Left forelimb (tissue), 1 donor: ENCODE results near the gene NEK5.
A peak's percentile ranks its signal among the peaks of the same experiment; 100 is the strongest.
"Not testable (repeated sequence)": the region's sequence is repeated elsewhere in the genome, so short reads cannot be mapped to it uniquely, and the experiment has no call there.

Experiments
- DNase-seq: peaks from one replicate; pipeline ENCODE4 v3.0.0-alpha.2; 2018; ENCODE audit warnings: low spot score

The NEK5 gene

DNA sequence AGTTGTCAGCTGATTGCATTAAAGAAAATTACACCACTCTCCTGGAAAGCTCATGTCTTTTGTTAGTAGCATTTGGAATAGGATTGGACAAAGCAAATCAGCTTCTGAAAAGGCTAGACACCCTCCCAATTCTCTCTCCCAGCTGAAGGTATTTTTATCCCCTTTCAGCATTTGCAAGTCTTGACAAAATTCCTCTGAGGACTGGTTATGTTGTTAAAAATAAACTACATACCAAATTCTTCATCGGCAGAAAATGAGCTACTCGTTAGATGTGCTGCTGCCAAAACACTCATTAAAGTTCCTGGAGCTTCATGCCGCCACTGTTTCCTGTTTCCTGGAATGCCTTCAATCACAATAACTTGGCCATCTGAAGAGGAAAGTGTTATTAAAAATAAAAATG, 67.3 kb downstream of the NEK5 start:
- DNase-seq = no peak

DNA sequence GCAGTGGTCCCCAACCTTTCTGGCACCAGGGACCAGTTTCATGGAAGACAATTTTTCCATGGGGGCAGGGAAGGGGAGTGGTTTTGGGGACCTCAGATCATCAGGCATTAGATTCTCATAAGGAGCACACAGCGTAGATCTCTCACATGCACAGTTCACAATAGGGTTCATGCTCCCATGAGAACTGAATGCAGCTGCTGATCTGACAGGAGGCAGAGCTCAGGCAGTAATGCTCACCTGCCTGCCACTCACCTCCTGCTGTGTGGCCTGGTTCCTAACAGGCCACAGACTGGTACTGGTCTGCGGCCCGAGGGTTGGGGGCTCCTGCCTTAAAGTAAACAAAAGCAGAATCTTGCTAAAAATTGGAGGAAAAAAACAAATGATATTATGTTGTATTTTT, 67.8 kb downstream of the NEK5 start:
- not testable (repeated sequence) for DNase-seq

DNA sequence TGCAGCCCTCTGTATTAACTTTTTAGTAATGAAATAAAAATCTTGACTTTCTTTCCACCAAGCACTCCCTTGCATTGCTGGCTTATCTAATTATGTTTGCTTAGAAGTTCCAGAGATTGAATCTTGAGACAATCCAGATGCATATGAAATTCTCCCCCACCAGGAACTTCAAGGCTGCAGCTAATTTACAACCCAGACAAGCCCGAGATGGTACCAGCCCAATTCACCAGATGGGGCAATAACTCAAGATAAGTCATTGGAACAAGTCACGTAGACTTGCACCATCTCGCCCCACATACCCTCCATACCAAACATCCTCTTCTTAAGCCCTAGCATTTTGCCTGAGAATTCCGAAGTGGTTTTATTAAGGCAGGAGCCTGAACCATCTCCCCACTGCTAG, 75.4 kb downstream of the NEK5 start:
- no peak for DNase-seq

DNA sequence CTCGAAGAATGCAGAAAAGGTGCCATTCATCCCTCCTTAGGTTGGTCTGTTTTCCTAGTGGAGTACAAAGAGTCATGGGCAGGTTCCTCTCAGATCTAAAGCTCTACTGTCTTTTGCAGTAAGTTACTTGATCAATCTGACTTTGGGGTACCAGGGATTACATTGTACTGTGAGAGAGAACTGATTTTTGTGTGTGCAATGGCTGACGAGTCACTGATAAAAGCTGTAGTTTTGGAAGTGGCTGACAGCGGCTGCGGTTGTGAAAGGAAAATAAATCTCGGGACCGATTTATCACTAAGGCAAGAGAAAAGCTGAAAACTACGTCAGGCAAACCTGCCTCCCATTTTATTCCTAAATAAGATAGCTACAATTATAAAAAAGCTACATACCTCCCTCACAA, 77.5 kb downstream of the NEK5 start:
- DNase-seq = no peak

DNA sequence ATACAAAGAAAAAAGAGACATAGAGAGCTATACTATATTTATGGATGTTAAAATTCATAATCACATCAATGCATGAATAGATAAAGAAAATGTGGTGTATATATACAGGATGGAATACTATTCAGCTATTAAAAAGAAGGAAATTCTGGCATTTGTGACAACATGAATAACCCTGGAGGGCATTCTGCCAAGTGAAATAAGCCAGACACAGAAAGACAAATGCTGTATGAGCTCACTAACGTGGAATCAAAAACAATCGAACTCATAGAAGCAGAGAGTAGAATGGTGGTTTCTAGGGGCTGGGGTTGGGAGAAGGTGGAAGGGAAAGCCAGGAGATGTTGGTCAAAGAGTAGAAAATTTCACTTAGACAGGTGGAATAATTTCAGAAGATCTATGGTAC, 80.4 kb downstream of the NEK5 start:
- DNase-seq = no peak

DNA sequence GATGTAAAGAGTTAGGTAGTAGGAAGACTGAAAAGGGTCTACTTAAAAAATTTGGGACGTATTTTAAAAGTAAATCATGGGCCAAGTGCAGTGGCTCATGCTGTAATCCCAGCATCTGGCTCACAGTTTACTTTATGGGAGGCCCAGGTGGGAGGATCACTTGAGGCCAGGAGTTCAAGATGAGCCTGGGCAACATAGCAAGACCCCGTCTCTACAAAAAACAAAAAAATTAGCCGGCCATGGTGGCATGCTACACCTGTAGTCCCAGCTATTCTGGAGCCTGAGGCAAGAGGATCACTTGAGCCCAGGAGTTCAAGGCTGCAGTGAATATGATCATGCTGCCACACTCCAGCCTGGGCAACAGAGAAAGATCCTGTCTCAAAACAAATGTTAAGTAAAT, 81.4 kb downstream of the NEK5 start:
- no peak for DNase-seq

DNA sequence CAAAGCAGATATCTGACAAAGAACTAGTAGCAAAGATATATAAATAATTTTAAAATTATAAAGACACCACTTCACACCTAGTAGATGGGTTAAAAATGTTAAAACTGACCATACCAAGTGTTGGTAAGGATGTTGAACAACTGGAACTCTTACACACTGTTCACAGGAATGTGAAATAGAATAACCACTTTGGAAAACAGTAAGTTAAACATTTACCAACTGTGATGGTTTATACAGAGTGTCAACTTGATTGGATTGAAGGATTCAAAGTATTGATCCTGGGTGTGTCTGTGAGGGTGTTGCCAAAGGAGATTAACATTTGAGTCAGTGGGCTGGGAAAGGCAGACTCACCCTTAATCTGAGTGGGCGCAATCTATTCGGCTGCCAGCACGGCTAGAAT, 85.2 kb downstream of the NEK5 start:
- no peak for DNase-seq

DNA sequence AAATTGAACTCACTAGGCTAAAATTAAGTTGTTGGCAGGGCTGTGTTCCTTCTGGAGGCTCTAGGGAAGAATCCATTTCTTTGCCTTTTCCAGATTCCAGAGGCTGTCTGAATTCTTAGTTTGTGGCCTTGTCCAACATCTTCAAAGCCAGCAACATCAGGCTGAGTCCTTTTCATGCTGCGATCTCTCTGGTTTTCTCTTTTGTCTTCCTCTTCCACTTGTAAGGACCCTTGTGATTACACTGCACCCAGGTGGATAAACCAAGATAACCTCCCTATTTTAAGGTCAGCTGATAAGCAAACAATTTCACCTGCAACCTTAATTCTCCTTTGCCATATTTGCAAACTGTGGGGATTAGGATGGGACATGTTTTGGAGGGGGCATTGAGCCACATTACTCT, 92.8 kb downstream of the NEK5 start:
- DNase-seq = no peak

DNA sequence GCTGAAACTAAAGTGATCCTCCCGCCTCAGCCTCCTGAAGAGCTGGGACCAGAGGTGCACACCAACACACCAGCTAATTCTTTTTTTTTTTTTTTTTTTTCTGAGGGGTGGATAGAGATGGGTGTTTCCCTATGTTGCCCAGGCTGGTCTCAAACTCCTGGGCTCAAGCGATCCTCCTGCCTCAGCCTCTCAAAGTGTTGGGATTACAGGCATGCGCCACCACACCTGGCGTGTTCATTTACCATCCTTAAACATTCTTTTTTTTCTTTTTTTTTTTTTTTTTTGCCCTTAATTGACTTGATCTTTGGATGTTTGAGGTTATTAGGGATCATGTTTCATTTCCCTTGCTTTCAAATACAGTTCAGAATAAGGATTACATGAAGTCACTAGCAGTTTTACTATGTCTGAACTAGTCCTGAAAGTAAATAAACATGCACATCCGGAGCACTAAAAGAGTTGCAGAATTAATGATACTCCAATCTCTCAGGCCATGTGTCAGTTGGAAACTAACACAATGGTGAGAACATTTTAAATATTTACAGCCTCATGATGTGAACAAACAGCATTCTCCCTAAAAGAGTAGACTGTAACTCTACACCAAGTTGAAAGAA, 94.2 kb downstream of the NEK5 start:
- DNase-seq = no peak

DNA sequence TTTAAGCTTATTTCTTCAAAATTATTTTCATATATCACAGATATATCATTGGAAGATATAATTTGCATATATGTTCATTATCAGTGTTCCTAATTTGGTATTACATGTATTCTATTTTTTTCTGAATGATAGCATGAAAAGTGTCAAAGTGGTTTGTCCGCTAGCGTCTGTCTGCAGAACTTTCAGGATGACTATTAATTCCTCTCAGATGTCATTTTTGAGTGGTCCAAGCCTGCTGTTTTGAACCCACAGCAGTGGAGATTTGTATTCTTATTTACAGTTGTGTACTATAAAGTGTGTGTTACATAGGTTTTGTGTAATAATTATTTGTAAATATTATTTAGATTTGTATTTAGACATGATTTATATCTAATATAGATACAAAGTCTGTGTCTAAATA, 95.8 kb downstream of the NEK5 start:
- no peak for DNase-seq

DNA sequence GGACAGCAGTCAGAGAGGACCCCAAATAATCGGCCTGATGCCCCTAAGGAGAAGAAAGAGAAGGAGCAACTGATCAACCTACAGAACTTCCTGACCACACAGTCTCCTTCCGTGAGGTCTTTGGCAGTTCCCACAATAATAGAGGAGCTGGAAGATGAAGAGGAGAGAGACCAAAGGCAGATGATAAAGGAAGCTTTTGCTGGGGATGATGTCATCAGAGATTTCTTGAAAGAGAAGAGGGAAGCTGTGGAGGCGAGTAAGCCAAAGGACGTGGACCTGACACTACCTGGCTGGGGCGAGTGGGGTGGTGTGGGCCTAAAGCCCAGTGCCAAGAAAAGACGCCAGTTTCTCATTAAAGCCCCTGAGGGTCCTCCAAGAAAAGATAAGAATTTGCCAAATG, 98.5 kb downstream of the NEK5 start:
- DNase-seq = not testable (repeated sequence)

DNA sequence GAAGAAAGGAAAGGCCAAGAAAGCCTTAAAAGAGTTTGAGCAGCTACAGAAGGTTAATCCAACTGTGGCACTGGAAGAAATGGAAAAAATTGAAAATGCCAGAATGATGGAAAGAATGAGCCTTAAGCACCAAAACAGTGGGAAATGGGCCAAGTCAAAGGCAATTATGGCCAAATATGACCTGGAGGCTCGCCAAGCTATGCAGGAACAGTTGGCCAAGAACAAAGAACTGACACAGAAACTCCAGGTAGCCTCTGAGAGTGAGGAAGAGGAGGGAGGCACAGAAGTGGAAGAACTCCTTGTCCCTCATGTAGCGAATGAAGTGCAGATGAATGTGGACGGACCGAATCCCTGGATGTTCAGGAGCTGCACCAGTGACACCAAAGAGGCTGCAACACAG, 99.3 kb downstream of the NEK5 start:
- no peak for DNase-seq

DNA sequence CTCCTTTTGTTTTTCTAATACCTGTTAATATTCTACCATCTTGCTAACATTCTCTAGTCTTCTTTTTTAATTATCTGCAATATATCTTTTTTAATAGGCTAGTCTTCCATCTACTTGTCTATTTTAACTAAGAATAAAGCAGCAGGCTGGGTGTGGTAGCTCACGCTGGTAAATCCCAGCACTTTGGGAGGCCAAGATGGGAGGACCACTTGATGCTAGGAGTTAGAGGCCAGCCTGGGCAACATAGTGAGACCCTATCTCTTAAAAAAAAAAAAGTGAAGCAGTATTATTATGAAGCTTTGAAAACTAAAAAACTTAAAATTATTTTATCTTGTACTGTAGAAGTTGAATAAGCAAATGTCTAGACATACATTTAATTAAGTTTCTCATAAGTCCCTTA, 101.0 kb downstream of the NEK5 start:
- no peak for DNase-seq

DNA sequence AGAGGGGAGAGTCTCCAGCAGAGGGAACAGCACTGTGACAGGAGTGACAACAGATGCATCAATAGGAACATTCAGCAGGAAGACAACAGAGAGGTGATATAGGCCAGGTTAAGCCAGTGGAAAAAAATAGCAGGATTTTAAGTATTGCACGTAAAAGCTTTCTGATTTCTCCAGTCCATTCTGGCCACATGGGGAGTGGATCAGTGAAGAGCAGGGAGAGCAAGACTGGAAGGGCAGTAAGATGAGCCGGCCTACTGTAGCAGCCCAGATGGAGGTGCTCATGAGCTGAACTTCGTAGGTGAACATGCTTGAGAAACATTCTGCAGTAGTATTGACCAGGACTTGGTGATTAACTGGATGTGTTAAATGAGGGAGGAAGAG, 102.6 kb downstream of the NEK5 start:
- no peak for DNase-seq

DNA sequence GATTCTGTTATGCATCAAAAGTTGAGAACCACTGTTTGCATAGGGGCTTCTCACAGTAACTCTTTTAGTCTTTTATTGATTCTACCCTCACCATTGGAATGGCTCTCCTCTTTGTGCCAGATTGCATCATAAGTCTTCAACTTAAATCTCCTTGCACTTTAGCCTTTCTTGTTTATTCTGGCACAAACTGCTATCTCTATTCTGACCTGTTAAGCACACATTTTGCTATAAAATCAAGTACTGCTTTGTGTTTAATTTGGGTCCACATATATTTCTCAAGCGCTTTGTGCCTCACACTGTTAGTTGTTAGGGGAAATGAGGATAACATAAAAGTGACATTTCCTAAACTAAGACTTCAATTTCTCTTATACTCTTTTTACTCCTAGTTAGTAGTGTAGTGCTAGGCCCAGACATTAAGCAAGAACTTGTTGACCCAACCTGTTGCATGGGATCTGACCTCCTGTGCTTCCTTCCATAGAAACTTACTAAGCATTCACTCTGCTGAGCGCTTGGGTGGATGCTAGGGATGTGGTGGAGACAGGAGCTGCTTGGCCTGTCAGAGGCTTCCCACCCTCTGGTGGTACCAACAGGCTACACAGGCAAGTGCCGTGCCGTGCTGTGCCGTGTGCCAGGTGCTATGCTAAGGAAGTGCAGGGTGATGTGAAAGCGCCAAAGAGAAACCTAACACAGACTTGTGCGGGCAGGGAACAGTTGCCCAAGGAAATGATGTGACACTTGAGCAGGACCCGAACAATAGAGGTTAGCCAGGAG, 103.2 kb downstream of the NEK5 start:
- DNase-seq = no peak

DNA sequence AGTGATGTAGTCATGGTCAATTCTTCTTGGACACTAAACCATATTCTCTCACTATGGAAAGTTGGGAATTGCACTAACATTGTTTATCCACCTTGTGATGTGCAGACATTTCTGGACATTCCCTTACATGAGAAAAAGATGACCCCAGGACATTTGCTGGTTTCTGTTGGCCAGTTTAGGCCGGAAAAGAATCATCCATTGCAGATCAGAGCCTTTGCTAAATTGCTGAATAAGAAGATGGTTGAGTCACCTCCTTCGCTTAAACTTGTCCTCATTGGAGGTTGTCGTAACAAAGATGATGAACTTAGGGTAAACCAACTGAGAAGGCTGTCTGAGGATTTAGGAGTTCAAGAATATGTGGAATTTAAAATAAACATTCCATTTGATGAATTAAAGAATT, 104.4 kb downstream of the NEK5 start, which contains the start of gene UTP14C:
Gene UTP14C, plus strand, starts transcription at position 211 of the 400 bp plus-strand sequence. CDS start 4,114 bp downstream, outside the sequence.
- no peak for DNase-seq

DNA sequence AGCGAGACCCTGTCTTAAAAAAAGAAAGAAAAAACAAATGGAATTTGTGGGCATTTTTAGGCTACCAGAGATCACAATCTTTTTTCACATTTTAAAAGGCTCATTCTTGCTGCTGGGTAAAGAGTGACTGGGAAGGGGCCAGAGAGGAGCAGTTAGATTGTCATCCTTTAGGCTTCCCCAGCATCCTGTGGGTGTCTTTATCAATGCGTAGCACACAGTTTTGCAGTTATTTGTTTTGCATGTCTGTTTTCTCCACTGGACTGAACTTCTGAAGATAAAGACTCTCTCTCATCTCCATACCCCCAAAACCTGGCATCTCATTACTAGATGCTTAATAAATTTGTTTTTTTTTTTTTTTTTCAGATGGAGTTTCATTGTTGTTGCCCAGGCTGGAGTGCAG, 106.5 kb downstream of the NEK5 start:
- DNase-seq = no peak

DNA sequence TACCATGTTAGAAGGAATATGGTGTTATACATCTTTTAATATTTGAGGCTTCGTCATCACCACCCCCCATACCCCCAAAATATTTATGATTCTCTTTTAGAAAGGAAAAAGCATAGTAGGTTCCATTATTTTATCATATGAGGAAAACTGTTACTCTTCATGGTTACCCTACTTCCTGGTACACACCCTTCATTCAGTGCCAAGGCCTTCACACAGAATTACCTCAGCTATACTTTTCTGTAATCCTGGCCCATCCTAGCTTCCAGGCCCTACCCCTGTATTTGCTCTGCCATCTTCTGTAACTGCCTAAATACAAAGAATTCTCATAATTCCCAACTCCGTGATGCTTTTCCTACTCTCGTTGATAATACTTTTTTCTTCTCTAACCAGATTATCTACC, 108.7 kb downstream of the NEK5 start:
- no peak for DNase-seq

DNA sequence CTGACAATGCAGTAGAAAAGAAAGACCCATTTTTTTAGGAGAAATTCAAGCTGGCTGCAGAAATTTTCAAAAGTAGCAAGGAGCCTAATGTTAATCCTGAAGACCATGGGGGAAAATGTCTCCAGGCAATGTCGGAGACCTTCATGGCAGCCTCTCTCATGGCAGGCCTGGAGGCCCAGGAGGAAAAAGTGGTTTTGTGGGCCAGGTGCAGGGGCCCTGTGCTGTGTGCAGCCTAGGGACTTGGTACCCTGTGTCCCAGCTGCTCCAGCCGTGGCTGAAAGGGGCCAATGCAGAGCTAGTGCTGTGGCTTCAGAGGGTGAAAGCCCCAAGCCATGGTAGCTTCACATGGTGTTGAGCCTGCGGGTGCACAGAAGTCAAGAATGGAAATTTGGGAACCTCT, 112.6 kb downstream of the NEK5 start:
- no peak for DNase-seq

DNA sequence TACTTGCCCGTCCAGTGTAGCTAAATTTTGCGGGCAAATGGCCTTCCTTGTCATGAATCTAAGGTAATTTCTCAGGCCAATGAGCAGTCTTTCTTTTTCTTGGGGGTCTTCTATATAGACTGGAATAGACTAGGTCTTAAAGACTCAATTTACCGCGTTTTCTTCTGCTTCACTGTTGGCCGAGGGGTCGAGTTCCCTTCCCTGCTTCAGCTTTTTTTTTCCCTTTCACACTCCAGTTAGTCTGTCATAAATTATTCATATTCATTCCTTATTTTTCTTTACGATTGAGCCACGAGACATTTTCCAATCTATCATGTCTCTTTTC, 116.4 kb downstream of the NEK5 start:
- DNase-seq = no peak

DNA sequence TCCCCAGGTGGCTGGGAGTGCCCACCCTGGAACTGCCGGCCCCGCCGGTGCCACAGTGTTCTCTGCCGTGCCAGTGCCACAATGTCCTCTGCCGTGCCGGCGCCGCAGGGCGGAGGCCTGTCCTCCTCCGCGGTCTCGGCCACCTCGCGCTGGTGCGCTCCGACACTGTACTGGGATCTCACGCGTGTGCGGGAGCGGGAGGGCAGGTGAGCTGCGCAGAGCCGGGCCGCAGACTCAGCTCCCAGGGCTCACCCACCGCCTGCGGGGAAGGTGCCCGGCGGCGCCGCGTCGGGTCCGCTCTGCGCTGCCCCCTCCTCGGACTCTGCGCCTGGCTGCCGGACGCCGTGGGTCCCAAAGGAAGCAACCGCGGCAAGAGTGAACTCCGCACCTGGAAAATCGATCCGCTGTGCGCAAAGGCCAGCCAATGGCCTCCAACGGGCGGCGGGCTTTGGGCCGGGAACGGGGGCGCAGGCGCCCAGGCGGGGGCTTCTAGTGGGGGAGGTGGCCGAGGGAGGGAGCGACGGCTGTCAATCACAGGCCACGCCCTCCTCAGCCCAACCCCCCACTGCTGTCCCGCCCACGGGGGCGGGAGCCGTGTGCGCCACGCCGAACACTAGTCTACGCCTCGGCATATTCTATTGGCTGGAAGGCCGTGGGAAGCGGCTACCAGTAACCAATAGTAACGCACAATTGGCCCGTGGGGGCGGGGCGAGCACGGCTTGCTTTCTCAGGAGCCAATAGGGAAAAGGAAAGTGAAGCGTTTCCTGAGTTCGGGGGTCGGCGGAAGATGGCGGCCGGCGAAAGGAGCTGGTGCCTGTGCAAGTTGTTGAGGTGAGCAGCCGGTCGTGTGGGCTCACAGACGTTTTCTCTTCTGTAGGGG, 117.0 kb downstream of the NEK5 start, which contains the start of gene ALG11:
Gene ALG11, plus strand, starts transcription at position 767 of the 880 bp plus-strand sequence. Its CDS starts 21 bp downstream, at position 788.
- DNase-seq = peak; percentile 100

DNA sequence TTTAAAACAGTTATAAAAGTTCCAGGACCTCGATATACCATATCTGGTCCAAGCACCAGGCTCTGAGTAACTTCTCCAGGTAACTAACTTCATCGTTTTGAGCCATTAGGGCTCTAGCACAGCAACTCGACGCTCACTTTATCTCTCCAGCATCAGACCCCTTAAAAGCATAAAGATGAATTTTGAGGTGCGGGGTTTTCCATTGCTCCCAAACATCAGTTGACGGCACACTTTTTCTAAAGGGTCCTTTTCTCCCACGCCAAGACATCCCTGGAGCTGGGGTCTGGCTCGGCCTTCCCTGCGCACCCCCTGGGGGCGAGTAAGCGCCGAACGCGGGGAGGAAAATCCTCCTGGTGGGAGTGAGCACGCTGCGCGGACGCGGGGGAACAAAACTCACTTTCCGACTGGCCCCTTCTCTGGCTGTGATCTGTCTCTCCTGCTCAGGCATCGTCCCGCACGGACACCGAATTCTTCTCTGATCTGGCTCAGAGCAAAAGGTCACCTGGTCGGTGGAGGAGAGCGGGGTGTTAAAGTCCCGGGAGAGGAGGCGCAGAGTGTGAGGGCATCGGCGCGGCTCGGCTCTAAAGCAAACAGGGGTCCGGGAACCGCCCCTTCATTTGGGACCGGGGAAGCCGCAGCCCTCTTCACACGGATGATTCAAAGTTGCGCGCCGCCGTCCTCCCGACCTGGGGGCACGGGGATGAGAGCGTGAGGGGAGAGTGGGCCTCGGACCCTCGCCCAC, 117.8 kb downstream of the NEK5 start, which contains the start of gene ATP7B:
Gene ATP7B, minus strand, starts transcription at position 561 of the 742 bp plus-strand sequence. Its CDS starts 113 bp downstream, at position 448.
- no peak for DNase-seq
